OCI-LY7 (cell line): Measurements from ENCODE around the gene ACACB.

ENCODE experiments used
- CTCF ChIP-seq: fragments of 200-600 bp; sonication (generic); conservative IDR thresholded peaks from 2 replicates; pipeline ENCODE4 v1.5.1; 2014; ENCODE audit warnings: mild to moderate bottlenecking, antibody characterized with exemption, low read length, moderate library complexity, mixed read lengths
- EZH2phosphoT487 ChIP-seq: fragments of 200-600 bp; sonication (generic); IDR thresholded peaks from 2 replicates; pipeline ENCODE4 v1.6.1; 2018; ENCODE audit warnings: low read depth, borderline replicate concordance, mild to moderate bottlenecking, mixed run types, antibody characterized with exemption, low read length, moderate library complexity, mixed read lengths

- TF ChIP-seq CTCF, result no peak
- TF ChIP-seq EZH2phosphoT487, result no peak
Observed at GRCh38 chr12:109116611-109116949, 193 bp downstream of the ACACB start.
